GM18519 (cell line): ENCODE data around the gene RABEP2.

Experiments used
- ATAC-seq: cut with Tn5 transposase; IDR thresholded peaks from one replicate; pipeline ENCODE4 v1.9.1; 2021; ENCODE audit warnings: mild to moderate bottlenecking, moderate library complexity; ENCODE audit not compliant: unreplicated experiment, low FRiP score

RABEP2 gene

GRCh38 chr16:28863929-28864793, 60.9 kb downstream of the RABEP2 start:
- peak; percentile 4 for ATAC-seq

GRCh38 chr16:28859326-28859725, 65.7 kb downstream of the RABEP2 start:
- ATAC-seq, result no peak

GRCh38 chr16:28858421-28858820, 66.6 kb downstream of the RABEP2 start:
- ATAC-seq, result no peak
